ENCODE measurements around the gene MPC1L. TPM values are rescaled to one million over a fixed set of nuclear protein-coding genes. Genes with fewer than 3 reads are reported as not detected.
"Not testable (repeated sequence)": the region's sequence is repeated elsewhere in the genome, so short reads cannot be mapped to it uniquely, and the experiment has no call there.

The MPC1L gene
- total RNA-seq (not detected), polyA plus RNA-seq (0.32 TPM)
- long read RNA-seq, donor 1 = 0 reads
- long read RNA-seq, donor 2 = 0 reads
- long read RNA-seq, donor 3 = 0 reads
- long read RNA-seq, donor 4 = 0 reads
- long read RNA-seq, donor 5, partial matches to known transcripts = 5 of 15 reads
- long read RNA-seq, donor 5, other reads (novel, unspliced or antisense) = 10 of 15 reads
- long read RNA-seq, donor 6 = 0 reads
- long read RNA-seq, donor 7 = 0 reads
- long read RNA-seq, donor 8 = 0 reads
- long read RNA-seq, donor 9 = 0 reads
- long read RNA-seq, donor 10 = 0 reads

DNA sequence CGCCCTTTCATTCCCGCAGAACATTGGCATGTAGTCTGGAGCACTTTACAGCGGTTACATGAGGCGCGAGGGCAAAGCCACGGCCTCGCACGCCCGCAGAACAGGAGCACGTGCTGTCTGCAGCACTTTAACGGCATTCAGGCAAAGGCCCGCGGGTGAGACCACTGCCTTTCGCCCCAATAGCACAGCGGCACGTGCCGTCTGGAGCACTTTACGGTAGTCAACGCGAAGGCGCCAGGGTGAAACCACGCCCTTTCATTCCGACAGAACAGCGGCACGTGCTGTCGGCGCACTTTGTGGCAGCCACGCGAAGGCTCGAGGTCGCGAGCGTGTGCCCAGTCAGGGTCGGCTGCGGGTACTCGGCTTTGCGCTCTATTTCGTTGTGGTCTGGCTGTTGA is at the start of gene MPC1L:
Gene MPC1L, plus strand, starts transcription at position 290 of the 398 bp plus-strand sequence. CDS start 138 bp downstream, outside the sequence.
- 98% methylated on average over 38 of the region's 38 CpGs for WGBS
- Histone ChIP-seq H3K27ac (ENCODE audit: low read depth in 1 of 2, low read length in 1 of 2) (no peak within 1 kb of the TSS), H3K4me1 (ENCODE audit: control insufficient read depth in 2 of 2, insufficient read depth in 2 of 2, low read length in 2 of 2) (no peaks in the 10 kb centered on the region), H3K36me3 (ENCODE audit: control insufficient read depth in 2 of 2, insufficient read depth in 2 of 2, low read length in 1 of 2) (peaks cover 1 to 7% of the 10 kb centered on the region in 2 donors), H3K9me3 (ENCODE audit: control insufficient read depth in 2 of 2, insufficient read depth in 1 of 2, low read length in 1 of 2) (peaks cover 0 to 12% of the 10 kb centered on the region in 2 donors), H3K27me3 (ENCODE audit: control insufficient read depth in 2 of 2, insufficient read depth in 1 of 2, low read length in 1 of 2) (no peaks in the 10 kb centered on the region), H3K4me3 (ENCODE audit: low read length in 2 of 2) (no peak within 1 kb of the TSS)
- DNase-seq (ENCODE audit: low read depth in 6 of 9, low spot score in 9 of 9) = no peak

DNA sequence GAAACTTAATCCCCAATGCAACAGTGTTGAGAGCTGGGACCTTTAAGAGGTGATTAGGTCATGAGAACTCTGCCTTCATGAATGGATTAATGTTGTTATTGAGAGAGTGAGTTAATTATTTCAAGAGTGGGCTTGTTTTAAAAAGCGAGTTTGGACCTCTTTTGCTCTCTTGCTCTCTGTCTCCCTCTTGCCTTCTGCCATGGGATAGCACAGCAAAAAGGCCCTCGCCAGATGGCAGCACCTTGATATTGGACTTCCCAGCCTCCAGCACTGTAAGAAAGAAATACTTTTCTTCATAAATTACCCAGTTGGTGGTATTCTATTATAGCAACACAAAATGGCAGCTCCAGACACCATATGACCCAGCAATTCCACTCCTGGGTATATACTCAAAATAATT is 49.5 kb upstream of the MPC1L start:
- no peaks in the 10 kb centered on the region for H3K9me3 ChIP-seq (ENCODE audit: control insufficient read depth in 2 of 2, insufficient read depth in 1 of 2, low read length in 1 of 2)
- no peaks in the 10 kb centered on the region for H3K27me3 ChIP-seq (ENCODE audit: control insufficient read depth in 2 of 2, insufficient read depth in 1 of 2, low read length in 1 of 2)
- H3K27ac ChIP-seq (ENCODE audit: low read depth in 1 of 2, low read length in 1 of 2) = no peak overlapping the region
- H3K4me1 ChIP-seq (ENCODE audit: control insufficient read depth in 2 of 2, insufficient read depth in 2 of 2, low read length in 2 of 2) = peaks cover 0 to 8% of the 10 kb centered on the region in 2 donors
- peak in 1 of 9 donors; percentile 25 for DNase-seq (ENCODE audit: low read depth in 6 of 9, low spot score in 9 of 9)
- no peak overlapping the region for H3K4me3 ChIP-seq (ENCODE audit: low read length in 2 of 2)
- WGBS = 86% methylated on average over 2 of the region's 2 CpGs
- no peaks in the 10 kb centered on the region for H3K36me3 ChIP-seq (ENCODE audit: control insufficient read depth in 2 of 2, insufficient read depth in 2 of 2, low read length in 1 of 2)

DNA sequence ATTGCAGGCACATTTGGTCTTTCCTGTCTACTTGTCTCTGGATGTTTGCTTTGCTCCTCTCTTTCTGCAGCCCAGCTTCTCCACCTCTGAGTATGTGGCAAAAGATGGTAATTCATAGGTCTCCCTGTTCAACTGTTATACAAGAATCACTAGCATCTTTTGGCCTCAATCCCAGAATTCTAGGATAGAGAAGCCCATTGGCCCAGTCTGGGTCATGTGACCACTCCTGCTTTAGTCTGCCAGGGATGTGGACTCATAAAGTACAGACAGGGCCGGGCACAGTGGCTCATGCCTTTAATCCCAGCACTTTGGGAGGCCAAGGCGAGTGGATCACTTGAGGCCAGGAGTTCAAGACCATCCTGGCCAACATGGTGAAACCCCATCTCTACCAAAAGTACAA is 47.8 kb upstream of the MPC1L start:
- not testable (repeated sequence) for H3K27ac ChIP-seq (ENCODE audit: low read depth in 1 of 2, low read length in 1 of 2); H3K9me3 ChIP-seq (ENCODE audit: control insufficient read depth in 2 of 2, insufficient read depth in 1 of 2, low read length in 1 of 2); DNase-seq (ENCODE audit: low read depth in 6 of 9, low spot score in 9 of 9); H3K4me3 ChIP-seq (ENCODE audit: low read length in 2 of 2); H3K4me1 ChIP-seq (ENCODE audit: control insufficient read depth in 2 of 2, insufficient read depth in 2 of 2, low read length in 2 of 2); H3K27me3 ChIP-seq (ENCODE audit: control insufficient read depth in 2 of 2, insufficient read depth in 1 of 2, low read length in 1 of 2); H3K36me3 ChIP-seq (ENCODE audit: control insufficient read depth in 2 of 2, insufficient read depth in 2 of 2, low read length in 1 of 2)
- 92% methylated on average over 2 of the region's 2 CpGs for WGBS

DNA sequence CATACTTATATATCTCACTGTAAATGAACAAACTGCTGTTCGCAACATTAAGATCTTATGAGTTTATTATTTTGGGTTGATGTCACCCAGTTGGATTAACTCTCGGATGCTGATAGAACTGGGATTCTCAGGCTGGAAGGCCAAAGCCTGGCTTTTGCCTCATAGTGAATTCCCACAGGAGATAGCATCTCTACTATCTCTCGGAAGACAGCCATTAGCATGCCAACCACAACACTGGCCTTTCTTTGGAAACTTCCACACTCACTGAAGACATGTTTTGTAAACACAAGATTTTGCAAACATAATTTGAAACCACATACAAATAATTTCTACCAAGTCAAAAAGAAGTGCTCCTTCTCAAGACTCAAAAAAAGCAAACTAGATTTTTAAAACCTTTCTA is 46.9 kb upstream of the MPC1L start:
- H3K4me3 ChIP-seq (ENCODE audit: low read length in 2 of 2) = no peak overlapping the region
- over 99% methylated on average over 3 of the region's 3 CpGs for WGBS
- H3K9me3 ChIP-seq (ENCODE audit: control insufficient read depth in 2 of 2, insufficient read depth in 1 of 2, low read length in 1 of 2) = no peaks in the 10 kb centered on the region
- H3K27ac ChIP-seq (ENCODE audit: low read depth in 1 of 2, low read length in 1 of 2) = no peak overlapping the region
- no peaks in the 10 kb centered on the region for H3K36me3 ChIP-seq (ENCODE audit: control insufficient read depth in 2 of 2, insufficient read depth in 2 of 2, low read length in 1 of 2)
- peaks cover 0 to 3% of the 10 kb centered on the region in 2 donors for H3K4me1 ChIP-seq (ENCODE audit: control insufficient read depth in 2 of 2, insufficient read depth in 2 of 2, low read length in 2 of 2)
- DNase-seq (ENCODE audit: low read depth in 6 of 9, low spot score in 9 of 9) = no peak
- peaks cover 0 to 6% of the 10 kb centered on the region in 2 donors for H3K27me3 ChIP-seq (ENCODE audit: control insufficient read depth in 2 of 2, insufficient read depth in 1 of 2, low read length in 1 of 2)

DNA sequence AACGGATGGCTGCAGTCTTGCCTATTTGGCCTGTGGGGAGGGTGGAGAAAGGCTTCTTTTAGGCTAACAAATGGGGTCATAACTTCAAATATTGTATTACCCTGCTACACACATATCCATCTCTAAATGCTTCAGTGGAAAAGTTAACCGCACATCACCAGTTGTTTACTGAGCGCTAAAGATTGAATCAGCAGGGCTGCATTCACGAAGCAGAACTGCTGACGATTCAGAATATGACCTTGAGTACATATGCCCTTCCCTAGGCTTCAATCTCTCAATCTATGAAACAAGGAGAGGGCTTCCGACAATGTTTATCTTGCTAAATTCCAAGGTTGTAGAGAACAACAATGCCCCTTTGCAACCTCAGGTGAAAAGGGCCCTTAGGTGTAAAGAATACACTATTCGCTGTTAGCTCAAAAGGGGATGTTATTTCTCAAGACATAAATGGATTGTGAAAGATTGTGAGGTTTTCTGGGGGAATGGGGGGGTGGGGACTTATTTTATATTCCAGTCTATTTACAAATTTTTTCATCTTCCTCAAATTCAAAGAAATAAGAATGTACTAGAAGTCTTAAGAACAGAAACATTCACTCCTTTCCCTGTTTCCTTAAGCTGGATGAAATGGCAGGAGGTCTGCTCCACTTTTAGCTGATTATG is 45.1 kb upstream of the MPC1L start:
- DNase-seq (ENCODE audit: low read depth in 6 of 9, low spot score in 9 of 9) = no peak
- WGBS = 95% methylated on average over 7 of the region's 7 CpGs

GRCh38 chrX:40579141-40579540 is 44.1 kb upstream of the MPC1L start:
- DNase-seq (ENCODE audit: low read depth in 6 of 9, low spot score in 9 of 9) = no peak
- Histone ChIP-seq H3K4me3 (ENCODE audit: low read length in 2 of 2) (no peak overlapping the region), H3K36me3 (ENCODE audit: control insufficient read depth in 2 of 2, insufficient read depth in 2 of 2, low read length in 1 of 2) (no peaks in the 10 kb centered on the region), H3K9me3 (ENCODE audit: control insufficient read depth in 2 of 2, insufficient read depth in 1 of 2, low read length in 1 of 2) (no peaks in the 10 kb centered on the region), H3K27ac (ENCODE audit: low read depth in 1 of 2, low read length in 1 of 2) (no peak overlapping the region), H3K27me3 (ENCODE audit: control insufficient read depth in 2 of 2, insufficient read depth in 1 of 2, low read length in 1 of 2) (peaks cover 0 to 6% of the 10 kb centered on the region in 2 donors), H3K4me1 (ENCODE audit: control insufficient read depth in 2 of 2, insufficient read depth in 2 of 2, low read length in 2 of 2) (peaks cover 4 to 12% of the 10 kb centered on the region in 2 donors)
- 49% methylated on average over 3 of the region's 3 CpGs for WGBS

More for the DNA sequence above, 45.1 kb upstream of the MPC1L start:
- H3K4me1 ChIP-seq (ENCODE audit: control insufficient read depth in 2 of 2, insufficient read depth in 2 of 2, low read length in 2 of 2) = peaks cover 4 to 12% of the 10 kb centered on the region in 2 donors
- H3K27me3 ChIP-seq (ENCODE audit: control insufficient read depth in 2 of 2, insufficient read depth in 1 of 2, low read length in 1 of 2) = peaks cover 0 to 6% of the 10 kb centered on the region in 2 donors
- H3K4me3 ChIP-seq (ENCODE audit: low read length in 2 of 2) = no peak overlapping the region
- no peaks in the 10 kb centered on the region for H3K9me3 ChIP-seq (ENCODE audit: control insufficient read depth in 2 of 2, insufficient read depth in 1 of 2, low read length in 1 of 2)
- H3K36me3 ChIP-seq (ENCODE audit: control insufficient read depth in 2 of 2, insufficient read depth in 2 of 2, low read length in 1 of 2) = no peaks in the 10 kb centered on the region
- H3K27ac ChIP-seq (ENCODE audit: low read depth in 1 of 2, low read length in 1 of 2) = no peak overlapping the region

GRCh38 chrX:40579900-40580536 is 43.2 kb upstream of the MPC1L start:
- Histone ChIP-seq H3K36me3 (ENCODE audit: control insufficient read depth in 2 of 2, insufficient read depth in 2 of 2, low read length in 1 of 2) (no peaks in the 10 kb centered on the region), H3K27ac (ENCODE audit: low read depth in 1 of 2, low read length in 1 of 2) (peak overlapping the region; percentile 86 to 89), H3K4me3 (ENCODE audit: low read length in 2 of 2) (peak overlapping the region; percentile 73 to 74), H3K9me3 (ENCODE audit: control insufficient read depth in 2 of 2, insufficient read depth in 1 of 2, low read length in 1 of 2) (no peaks in the 10 kb centered on the region), H3K4me1 (ENCODE audit: control insufficient read depth in 2 of 2, insufficient read depth in 2 of 2, low read length in 2 of 2) (peaks cover 4 to 12% of the 10 kb centered on the region in 2 donors), H3K27me3 (ENCODE audit: control insufficient read depth in 2 of 2, insufficient read depth in 1 of 2, low read length in 1 of 2) (peaks cover 0 to 6% of the 10 kb centered on the region in 2 donors)
- WGBS = 23% methylated on average over 12 of the region's 12 CpGs
- no peak for DNase-seq (ENCODE audit: low read depth in 6 of 9, low spot score in 9 of 9)

DNA sequence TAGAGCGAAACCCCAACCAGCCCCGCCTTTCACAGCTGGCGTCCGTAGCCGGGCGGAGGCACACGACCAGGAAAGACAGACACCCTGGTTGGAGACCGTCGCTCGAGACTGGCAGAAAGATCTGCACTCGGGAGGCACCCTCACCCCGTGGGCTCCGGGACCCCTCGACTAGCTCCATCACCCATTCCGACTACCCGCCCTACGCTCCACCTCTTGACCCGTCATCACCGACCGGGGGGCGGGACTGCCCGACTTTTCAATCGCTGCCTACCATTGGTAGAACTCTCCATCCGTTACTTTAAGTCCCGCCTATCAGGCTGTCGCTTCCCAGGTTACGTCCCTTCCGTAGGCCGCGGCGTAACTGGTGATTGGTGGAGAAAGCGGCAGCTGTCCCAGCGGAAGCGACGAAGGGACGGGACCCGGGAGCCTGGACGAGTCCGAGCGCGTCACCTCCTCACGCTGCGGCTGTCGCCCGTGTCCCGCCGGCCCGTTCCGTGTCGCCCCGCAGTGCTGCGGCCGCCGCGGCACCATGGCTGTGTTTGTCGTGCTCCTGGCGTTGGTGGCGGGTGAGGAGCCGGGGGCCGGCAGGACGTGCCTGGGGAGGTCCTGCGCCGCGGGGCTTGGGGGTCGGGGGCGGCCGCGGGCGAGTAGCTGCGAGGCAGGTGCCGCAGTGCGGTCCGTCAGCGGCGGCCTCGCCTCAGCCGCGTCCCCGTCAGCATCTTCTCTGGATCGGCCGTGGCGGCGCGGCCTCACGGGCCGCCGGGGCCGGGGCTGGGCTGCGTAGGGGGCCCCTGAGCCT is 42.5 kb upstream of the MPC1L start, which contains the start of gene ATP6AP2:
Gene ATP6AP2, plus strand, starts transcription at position 434 of the 799 bp plus-strand sequence. Its CDS starts 96 bp downstream, at position 530.
- peak within 1 kb of the TSS; percentile 73 to 74 for H3K4me3 ChIP-seq (ENCODE audit: low read length in 2 of 2)
- peaks cover 0 to 6% of the 10 kb centered on the region in 2 donors for H3K27me3 ChIP-seq (ENCODE audit: control insufficient read depth in 2 of 2, insufficient read depth in 1 of 2, low read length in 1 of 2)
- no peaks in the 10 kb centered on the region for H3K9me3 ChIP-seq (ENCODE audit: control insufficient read depth in 2 of 2, insufficient read depth in 1 of 2, low read length in 1 of 2)
- H3K4me1 ChIP-seq (ENCODE audit: control insufficient read depth in 2 of 2, insufficient read depth in 2 of 2, low read length in 2 of 2) = peaks cover 4 to 12% of the 10 kb centered on the region in 2 donors
- peak within 1 kb of the TSS; percentile 86 to 89 for H3K27ac ChIP-seq (ENCODE audit: low read depth in 1 of 2, low read length in 1 of 2)
- WGBS = under 1% methylated on average over 89 of the region's 89 CpGs
- DNase-seq (ENCODE audit: low read depth in 6 of 9, low spot score in 9 of 9) = peak; percentile 75 to 95 (median 85)
- no peaks in the 10 kb centered on the region for H3K36me3 ChIP-seq (ENCODE audit: control insufficient read depth in 2 of 2, insufficient read depth in 2 of 2, low read length in 1 of 2)

Measured in thymus (tissue), 14 donors.